Hematopoietic multipotent progenitor cell treated with erythropoietin and hydrocortisone succinate and interleukin-3 and kit ligand, for 15 days (in vitro differentiated cells): Measurements from ENCODE around the gene ATP9A.
"Not testable (repeated sequence)": the region's sequence is repeated elsewhere in the genome, so short reads cannot be mapped to it uniquely, and the experiment has no call there.

Source experiments
- DNase-seq: peaks from one replicate; pipeline ENCODE4 v3.0.0-alpha.2; 2015; ENCODE audit warnings: low spot score

Gene ATP9A

DNA sequence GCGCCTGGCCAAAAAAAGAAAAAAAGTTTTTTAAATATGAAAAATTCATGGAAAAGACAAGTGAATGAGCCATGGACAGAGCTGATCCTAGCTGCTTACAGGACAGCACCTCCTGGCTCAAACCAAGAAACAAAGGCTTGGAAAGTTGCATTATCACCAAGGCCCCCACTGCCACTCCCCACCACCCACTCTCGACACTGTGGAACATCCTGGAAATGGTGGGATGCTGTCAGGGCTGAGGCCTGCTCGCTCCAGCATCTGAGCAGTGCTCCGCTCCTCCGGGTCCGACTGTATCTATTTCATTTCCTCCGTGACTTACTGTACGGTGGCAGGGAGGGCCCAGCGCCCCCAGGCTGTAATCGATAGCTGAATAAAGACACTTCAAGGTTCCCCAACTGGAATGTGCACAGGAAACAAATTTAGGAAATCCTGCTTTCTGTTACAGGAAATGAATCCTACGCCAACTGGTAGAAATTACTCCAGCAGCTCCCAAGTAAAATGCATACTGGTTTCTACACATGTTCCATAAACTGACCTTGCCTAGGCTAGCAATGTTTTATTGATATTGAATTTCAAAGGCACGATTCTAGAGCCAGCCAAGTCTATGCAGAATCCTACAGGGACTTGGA is 116.2 kb downstream of the ATP9A start:
- no peak for DNase-seq

DNA sequence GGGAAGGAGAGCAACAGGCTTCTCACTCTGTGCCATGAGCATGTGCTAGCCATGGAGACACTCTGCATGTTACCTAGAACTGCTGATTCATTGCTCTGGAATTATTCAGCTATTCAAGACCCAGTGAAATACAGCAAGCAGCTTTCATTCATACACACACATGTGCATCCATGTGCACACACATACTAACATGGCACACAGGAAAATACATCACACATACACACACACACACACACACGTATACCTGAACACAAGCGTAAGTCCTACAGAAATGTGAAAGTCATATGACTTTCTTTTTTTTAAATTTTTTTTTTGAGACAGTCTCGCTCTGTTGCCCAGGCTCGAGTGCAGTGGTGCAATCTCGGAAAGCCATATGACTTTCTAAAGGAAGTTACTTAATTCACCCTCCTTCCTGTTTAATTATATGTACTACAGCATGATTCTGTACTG is 117.5 kb downstream of the ATP9A start:
- no peak for DNase-seq

DNA sequence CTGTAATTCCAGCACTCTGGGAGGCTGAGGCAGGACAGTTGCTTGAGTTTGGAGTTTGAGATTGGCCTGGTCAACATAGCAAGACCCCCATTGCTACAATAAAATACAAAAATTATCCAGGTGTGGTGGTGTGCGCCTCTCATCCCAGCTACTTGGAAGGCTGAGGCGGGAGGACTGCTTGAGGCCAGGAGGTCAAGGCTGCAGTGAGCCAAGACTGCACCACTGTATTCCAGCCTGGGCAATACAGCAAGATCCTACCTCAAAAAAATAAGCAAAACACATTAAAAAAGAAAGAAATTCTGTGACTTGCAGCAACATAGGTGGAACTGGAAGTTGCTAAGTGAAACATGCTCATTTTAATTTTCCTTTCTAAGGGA is 119.6 kb downstream of the ATP9A start:
- no peak for DNase-seq

DNA sequence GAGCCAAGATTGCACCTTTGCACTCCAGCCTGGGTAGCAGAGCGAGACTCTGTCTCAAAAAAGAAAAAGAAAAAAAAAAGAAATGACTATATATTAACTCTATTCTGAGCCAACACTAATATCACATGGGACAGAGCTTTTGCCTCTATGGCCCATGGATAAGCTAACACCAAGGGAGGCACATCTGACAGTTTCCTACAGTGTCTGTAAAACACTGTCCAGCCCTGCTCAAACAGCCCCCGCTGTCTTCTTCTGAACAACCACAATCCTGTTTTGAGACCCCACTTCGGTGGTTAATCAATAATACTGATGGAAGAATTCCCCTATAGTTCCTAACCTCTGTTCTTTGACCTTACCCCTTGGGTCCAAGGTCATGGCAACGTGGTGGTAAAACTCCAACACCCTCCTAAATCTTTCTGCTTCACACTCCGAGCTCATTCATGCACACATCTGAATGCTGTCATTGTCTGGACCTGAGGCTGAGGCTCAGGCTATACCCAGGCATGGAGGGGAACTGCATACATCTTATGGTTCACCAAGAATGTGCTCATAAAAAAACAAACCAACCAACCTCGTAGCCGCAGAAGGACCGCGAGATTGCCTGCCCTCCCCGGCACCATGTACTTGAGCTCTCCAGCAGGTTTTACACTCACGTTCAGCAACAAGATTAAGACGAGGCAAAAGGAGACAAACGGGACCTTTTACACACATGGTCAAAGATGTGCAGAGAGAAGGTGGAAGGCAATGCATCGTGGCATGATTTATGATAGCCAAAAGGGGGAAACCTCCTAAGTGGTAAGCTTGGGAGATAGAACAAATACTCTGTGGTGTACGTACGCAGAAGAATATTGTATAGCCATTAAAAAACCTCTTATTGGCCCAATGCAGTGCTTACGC is 120.3 kb downstream of the ATP9A start:
- DNase-seq = no peak

DNA sequence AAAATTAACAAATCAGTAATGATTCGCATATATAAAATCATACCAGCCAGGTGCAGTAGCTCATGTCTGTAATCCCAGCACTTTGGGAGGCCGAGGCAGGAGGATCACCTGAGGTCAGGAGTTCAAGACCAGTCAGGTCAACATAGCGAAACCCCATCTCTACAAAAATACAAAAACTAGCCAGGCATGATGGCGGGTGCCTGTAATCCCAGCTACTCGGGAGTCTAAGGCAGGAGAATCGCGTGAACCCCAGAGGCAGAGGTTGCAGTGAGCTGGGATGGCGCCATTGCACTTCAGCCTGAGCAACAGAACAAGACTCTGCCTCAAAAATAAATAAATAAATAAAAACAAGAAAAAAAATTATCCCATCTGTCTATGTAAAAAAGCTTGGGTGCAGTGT is 124.4 kb downstream of the ATP9A start:
- DNase-seq = not testable (repeated sequence)

GRCh38 chr20:51643390-51643789 is 124.8 kb downstream of the ATP9A start:
- no peak for DNase-seq

DNA sequence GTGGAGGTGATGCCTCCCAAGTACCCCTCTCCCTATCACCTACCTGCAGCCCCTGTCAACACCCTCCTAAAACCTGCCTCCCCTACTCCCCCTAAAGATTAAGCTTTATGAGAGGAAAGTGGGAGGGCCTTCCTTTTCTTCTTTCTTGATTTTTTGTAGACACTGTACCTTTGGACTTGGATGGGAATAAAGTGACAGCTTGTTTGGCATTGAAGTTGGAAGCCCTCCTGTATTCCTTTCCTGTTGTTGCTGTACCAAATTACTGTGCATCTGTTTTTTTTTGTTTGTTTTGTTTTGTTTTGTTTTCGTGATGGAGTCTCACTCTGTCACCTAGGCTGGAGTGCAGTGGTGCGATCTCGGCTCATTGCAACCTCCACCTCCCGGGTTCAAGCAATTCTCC is 126.3 kb downstream of the ATP9A start:
- DNase-seq = no peak

- no peak for DNase-seq
These were observed 127.4 kb downstream of the ATP9A start for GRCh38 chr20:51640743-51641142.

- DNase-seq = peak; percentile 37
These were observed 128.9 kb downstream of the ATP9A start for GRCh38 chr20:51639206-51639832.

DNA sequence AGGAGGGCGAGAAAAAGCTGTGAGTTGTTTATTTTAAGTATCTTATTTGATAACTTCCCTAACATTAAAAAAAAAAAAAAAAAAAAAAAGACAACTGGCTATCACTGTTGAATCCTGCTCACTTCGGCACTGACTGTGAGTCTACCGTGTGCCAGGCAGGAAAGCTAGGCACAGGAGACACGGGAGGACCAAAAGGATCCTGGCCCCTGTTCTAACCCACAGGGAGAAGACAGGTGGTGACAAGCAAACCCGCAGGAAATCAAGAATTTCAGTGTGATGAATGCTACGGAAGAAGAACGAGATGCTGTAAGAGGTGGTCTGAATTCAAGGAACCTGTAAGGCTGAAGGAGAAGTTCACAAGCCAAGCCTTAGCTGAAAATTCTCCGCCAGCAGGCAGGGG is 130.9 kb downstream of the ATP9A start:
- no peak for DNase-seq

DNA sequence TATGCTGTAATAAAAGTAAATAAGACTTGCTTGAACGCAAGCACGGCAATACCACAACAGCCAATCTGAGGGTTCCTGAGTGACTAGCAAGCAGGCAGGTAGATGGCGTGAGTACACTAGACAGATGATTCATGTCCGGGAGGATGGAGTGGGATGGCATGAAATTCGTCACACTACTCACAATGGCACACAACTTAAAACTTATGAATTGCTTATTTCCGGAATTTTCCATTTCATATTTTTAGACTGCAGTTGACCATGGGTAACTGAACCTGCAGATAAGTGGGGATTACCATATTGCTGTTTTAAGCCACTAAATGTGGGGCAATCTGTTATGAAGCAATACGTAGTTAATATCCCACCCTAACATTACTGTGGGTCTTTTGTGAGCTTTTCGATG is 132.1 kb downstream of the ATP9A start:
- no peak for DNase-seq

GRCh38 chr20:51635680-51636079 is 132.5 kb downstream of the ATP9A start:
- no peak for DNase-seq

GRCh38 chr20:51634877-51635276 is 133.3 kb downstream of the ATP9A start:
- no peak for DNase-seq

DNA sequence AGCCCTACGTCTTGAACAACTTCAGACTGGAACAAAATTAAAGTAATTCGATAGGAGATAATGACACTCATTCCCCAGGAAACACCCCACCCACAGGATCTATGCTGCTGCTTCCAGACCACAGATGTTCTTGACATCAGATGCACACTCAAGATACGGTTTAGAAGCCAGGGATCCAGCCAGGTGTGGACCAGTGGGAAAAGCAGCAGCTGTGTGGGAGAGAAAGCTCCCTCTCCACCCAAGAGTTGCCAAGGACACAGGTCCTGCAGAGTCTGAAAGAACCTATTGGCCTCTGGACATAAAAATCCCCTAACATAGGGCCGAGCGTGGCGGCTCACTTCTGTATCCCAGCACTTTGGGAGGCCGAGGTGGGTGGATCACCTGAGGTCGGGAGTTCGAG is 133.9 kb downstream of the ATP9A start:
- DNase-seq = no peak

DNA sequence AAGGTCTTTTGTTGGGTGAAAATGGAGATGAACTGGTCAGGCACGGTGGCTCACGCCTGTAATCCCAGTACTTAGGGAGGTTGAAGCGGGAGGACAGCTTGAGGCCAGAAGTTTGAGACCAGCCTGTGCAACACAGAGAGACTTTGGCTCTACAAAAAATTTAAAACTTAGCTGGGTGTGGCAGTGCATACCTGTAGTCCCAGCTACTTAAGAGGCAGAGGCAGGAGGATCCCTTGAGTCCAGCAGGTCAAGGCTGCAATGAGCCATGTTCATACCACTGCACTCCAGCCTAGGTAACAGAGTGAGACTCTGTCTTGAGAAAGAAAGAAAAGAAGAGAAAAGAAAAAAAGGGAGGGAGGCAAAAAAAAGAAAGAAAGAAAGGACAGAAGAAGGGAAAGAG is 134.8 kb downstream of the ATP9A start:
- no peak for DNase-seq

DNA sequence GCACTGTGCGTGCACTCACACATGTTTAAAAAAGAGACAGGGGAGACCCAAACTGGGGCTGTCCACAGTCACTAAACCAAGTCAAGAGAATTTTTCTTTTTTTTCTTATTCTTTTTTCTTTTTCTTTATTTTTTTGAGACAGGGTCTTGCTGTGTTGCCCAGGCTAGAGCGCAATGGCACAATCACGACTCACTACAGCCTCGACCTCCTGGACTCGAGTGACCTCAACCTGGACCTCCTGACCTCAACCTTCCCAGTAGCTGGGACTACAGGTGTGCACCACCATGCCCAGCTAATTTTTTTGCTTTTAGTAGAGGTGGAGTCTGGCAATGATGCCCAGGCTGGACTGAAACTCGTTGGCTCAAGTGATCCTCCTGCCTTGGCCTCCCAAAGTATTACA is 136.2 kb downstream of the ATP9A start:
- no peak for DNase-seq

GRCh38 chr20:51631011-51631950 is 136.9 kb downstream of the ATP9A start:
- DNase-seq = no peak

GRCh38 chr20:51629399-51630058 is 138.7 kb downstream of the ATP9A start:
- no peak for DNase-seq

DNA sequence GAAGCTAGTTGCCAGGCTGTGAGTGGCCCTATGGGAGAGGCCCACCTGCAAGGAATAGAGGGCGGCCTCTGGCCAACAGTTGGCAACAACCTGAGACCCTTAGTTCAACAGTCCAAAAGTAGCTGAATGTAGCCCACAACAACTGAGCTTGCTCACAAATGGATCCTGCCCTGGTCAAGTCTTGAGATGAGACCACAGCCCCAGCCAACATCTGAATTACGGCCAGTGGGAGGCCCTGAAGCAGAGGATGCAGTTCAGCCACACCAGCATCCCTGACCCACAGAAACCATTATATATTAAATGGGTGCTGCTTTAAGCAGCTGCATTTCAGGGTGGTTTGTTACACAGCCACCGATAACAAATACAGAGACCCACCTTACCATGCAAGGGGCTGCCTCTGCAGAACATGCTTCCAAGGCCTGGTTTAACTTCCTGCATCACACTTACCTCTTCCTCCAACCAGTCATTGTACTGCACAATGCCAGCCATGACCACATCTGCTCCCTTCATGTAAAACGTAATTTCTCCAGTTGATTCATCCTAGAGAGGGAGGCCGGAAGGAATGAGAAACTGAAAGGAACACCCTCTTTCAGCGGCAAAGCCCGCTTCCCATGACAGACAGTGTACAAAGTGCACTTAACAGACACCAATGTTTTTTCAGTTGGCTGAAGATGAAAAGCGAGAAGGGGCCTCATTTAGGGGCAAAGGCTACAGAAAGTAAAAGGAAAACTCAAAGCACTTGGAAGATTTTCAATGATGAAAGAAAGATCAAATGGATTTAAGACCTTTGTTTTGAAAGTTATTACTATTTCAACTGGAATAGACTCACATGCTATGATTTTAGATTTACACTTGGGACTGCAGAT is 139.4 kb downstream of the ATP9A start:
- DNase-seq = no peak

- DNase-seq = no peak
These were observed 140.6 kb downstream of the ATP9A start for GRCh38 chr20:51627586-51627985.
